Endothelial cell of umbilical vein (primary cell): ENCODE measurements around the gene DIP2C. TPM values are rescaled to one million over a fixed set of nuclear protein-coding genes. Genes with fewer than 3 reads are reported as not detected.

Source experiments
- BruUV-seq: library from RNA; stranded (reverse); fragments of 400-500 nt; replicated peaks from 2 replicates; lab custom pipeline; 2021; lab: Mats Ljungman, UMichigan
- CTCF ChIA-PET: fragments of 300-600, 350-600 bp; sonication (Branson Sonifier 250); formaldehyde crosslinking; loops from one replicate; lab custom pipeline; 2021; ENCODE audit warnings: antibody characterized with exemption, inconsistent platforms; lab: Charles Lee
- POLR2A ChIA-PET: fragments of 300-600, 350-600 bp; sonication (Branson Sonifier 250); formaldehyde crosslinking; loops from one replicate; lab custom pipeline; 2021; ENCODE audit warnings: antibody characterized with exemption, inconsistent platforms; lab: Charles Lee
- DNase-seq: peaks from one replicate; pipeline ENCODE4 v3.0.0-alpha.2; 2011; ENCODE audit warnings: low read depth, low spot score
- FAIRE-seq: peaks from 2 replicates; lab custom pipeline; 2011; peaks lifted over from hg19 to GRCh38; lab: Jason Lieb, UNC
- H2AFZ ChIP-seq: 2 replicates; pipeline ENCODE4 v1.6.0; 2012; ENCODE audit warnings: low read depth, low read length, control low read depth, inconsistent platforms
- H3K27ac ChIP-seq: 2 replicates; pipeline ENCODE4 v1.5.1; 2011; ENCODE audit warnings: low read depth, mild to moderate bottlenecking, control low read depth, low read length, moderate library complexity; ENCODE audit not compliant: insufficient read depth
- H3K27me3 ChIP-seq, 2 experiments: 2 replicates each; pipeline versions ENCODE4 v1.6.0 to v1.6.1; 2011; ENCODE audit warnings: low read length in 2 of 2, mixed read lengths in 1 of 2; ENCODE audit not compliant: control insufficient read depth in 2 of 2, insufficient read depth in 2 of 2
- H3K36me3 ChIP-seq, 2 experiments: 2 replicates in 1 of 2; 3 replicates in 1 of 2; pipeline ENCODE4 v1.5.1; 2011; ENCODE audit warnings: low read length in 2 of 2, mild to moderate bottlenecking in 1 of 2, moderate library complexity in 1 of 2; ENCODE audit not compliant: control insufficient read depth in 2 of 2, insufficient read depth in 2 of 2; ENCODE audit errors: extremely low read depth in 1 of 2
- H3K4me1 ChIP-seq: 3 replicates; pipeline ENCODE4 v1.5.1; 2011; ENCODE audit warnings: mild to moderate bottlenecking, low read length; ENCODE audit not compliant: control insufficient read depth, insufficient read depth; ENCODE audit errors: extremely low read depth
- H3K4me2 ChIP-seq: 2 replicates; pipeline ENCODE4 v1.6.1; 2011; ENCODE audit warnings: low read length, control low read depth, mixed read lengths; ENCODE audit not compliant: insufficient read depth
- H3K4me3 ChIP-seq, 3 experiments: fragments of 200-600 bp in 1 of 3; sonication (generic), shearing (Covaris generic) in 1 of 3; replicated peaks in 1 of 3; 2 replicates each; pipeline ENCODE4 v1.5.1; 2011 to 2016; ENCODE audit warnings: control low read depth in 3 of 3, low read length in 3 of 3, mild to moderate bottlenecking in 2 of 3, inconsistent platforms in 1 of 3, low read depth in 1 of 3, moderate library complexity in 1 of 3; ENCODE audit not compliant: insufficient read depth in 1 of 3
- H3K79me2 ChIP-seq: 2 replicates; pipeline ENCODE4 v1.6.0; 2012; ENCODE audit warnings: low read length, inconsistent platforms; ENCODE audit not compliant: control insufficient read depth, insufficient read depth
- H3K9ac ChIP-seq: replicated peaks from 2 replicates; pipeline ENCODE3; 2011; ENCODE audit warnings: low read length, control low read depth; ENCODE audit not compliant: insufficient read depth; ENCODE audit errors: extremely low read depth
- H3K9me1 ChIP-seq: replicated peaks from 3 replicates; pipeline ENCODE4 v1.6.0; 2011; ENCODE audit warnings: mild to moderate bottlenecking, low read length; ENCODE audit not compliant: control insufficient read depth, insufficient read depth; ENCODE audit errors: extremely low read depth
- H3K9me3 ChIP-seq: replicated peaks from 2 replicates; pipeline ENCODE4 v1.5.1; 2012; ENCODE audit warnings: low read length, inconsistent platforms; ENCODE audit not compliant: control insufficient read depth, insufficient read depth
- H4K20me1 ChIP-seq: replicated peaks from 2 replicates; pipeline ENCODE3; 2011; ENCODE audit warnings: mild to moderate bottlenecking, low read length; ENCODE audit not compliant: control insufficient read depth, insufficient read depth; ENCODE audit errors: extremely low read depth
- EZH2 ChIP-seq: IDR thresholded peaks from 2 replicates; pipeline ENCODE4 v1.6.1; 2012; ENCODE audit warnings: borderline replicate concordance, low read depth, mild to moderate bottlenecking, moderate library complexity, low read length, inconsistent platforms; ENCODE audit not compliant: severe bottlenecking
- FOS ChIP-seq: IDR thresholded peaks from 2 replicates; pipeline ENCODE4 v1.6.1; 2011; ENCODE audit warnings: mild to moderate bottlenecking, low read length, moderate library complexity, borderline replicate concordance; ENCODE audit not compliant: insufficient read depth
- GATA2 ChIP-seq: IDR thresholded peaks from 2 replicates; pipeline ENCODE4 v1.7.0; 2011; ENCODE audit warnings: low read depth, mild to moderate bottlenecking, moderate library complexity, mixed read lengths, low read length; ENCODE audit not compliant: insufficient read length, insufficient read depth
- JUN ChIP-seq: IDR thresholded peaks from 2 replicates; pipeline ENCODE4 v1.6.1; 2011; ENCODE audit warnings: borderline replicate concordance, low read depth; ENCODE audit not compliant: insufficient read length, insufficient read depth
- MAX ChIP-seq: IDR thresholded peaks from 2 replicates; pipeline ENCODE4 v1.6.1; 2011; ENCODE audit not compliant: insufficient read depth, insufficient read length
- MYC ChIP-seq: IDR thresholded peaks from one replicate; pipeline ENCODE4 v1.6.1; 2011; ENCODE audit warnings: mild to moderate bottlenecking, low read depth, low read length
- POLR2A ChIP-seq: IDR thresholded peaks from 2 replicates; pipeline ENCODE4 v1.6.1; 2012; ENCODE audit warnings: low read depth, mild to moderate bottlenecking, control low read depth, low read length
- POLR2AphosphoS5 ChIP-seq: IDR thresholded peaks from 2 replicates; pipeline ENCODE4 v1.6.1; 2012; ENCODE audit warnings: low read depth, mild to moderate bottlenecking, control low read depth, low read length, moderate library complexity; ENCODE audit not compliant: insufficient read depth
- dilution Hi-C: fragments of 300-500 bp; cut with MboI; formaldehyde crosslinking; loops from one replicate; pipeline ENCODE4 v1.15.0; 2019; ENCODE audit warnings: low sequenced_read_pairs; ENCODE audit not compliant: extremely low pct_ligation_motif_present
- intact Hi-C: fragments of 100-400 bp; cut with micrococcal nuclease; formaldehyde crosslinking; loops from one replicate; pipeline ENCODE4 v1.10.0; 2022
- polyA plus RNA-seq, 4 experiments: library from polyadenylated mRNA; depleted of rRNA in 3 of 4; stranded (reverse) in 3 of 4; unstranded in 1 of 4; fragments of >200 nt; gene quantifications; 2 replicates each; pipeline versions ENCODE4 v1.2.1 to v1.2.3, GENCODE V29; 2011 to 2012; ENCODE audit warnings: missing spikeins in 1 of 4
- total RNA-seq: library from RNA; stranded (reverse); gene quantifications from 2 replicates; pipeline ENCODE4 v1.2.3, GENCODE V29; 2021
- TF ChIP-seq, protein P1 (sequence below), 2 donors: IDR thresholded peaks; 1 replicate in 1 of 2; 2 replicates in 1 of 2; pipeline ENCODE4 v1.5.1; 2011; ENCODE audit warnings: low read length in 2 of 2, mild to moderate bottlenecking in 2 of 2, moderate library complexity in 2 of 2, control low read depth in 1 of 2, inconsistent platforms in 1 of 2, low read depth in 1 of 2; ENCODE audit not compliant: insufficient read depth in 1 of 2; ENCODE audit errors: extremely low read depth in 1 of 2

DIP2C gene
- total and polyA plus RNA-seq, 2 donors (not counting 3 experiments of a cell fraction or from before 2014, with no cell fraction given) = 3.6 to 10.7 TPM

- no peak overlapping the region for H3K4me3 ChIP-seq
- no peak overlapping the region for H3K9ac ChIP-seq
- no peak overlapping the region for H2AFZ ChIP-seq
- no peaks in the 10 kb centered on the region for H3K79me2 ChIP-seq
- peaks cover 3% of the 10 kb centered on the region for H3K4me1 ChIP-seq
- no peaks in the 10 kb centered on the region for H3K9me3 ChIP-seq
- ChIA-PET CTCF (interaction anchor here (1.6 kb wide), 1 partner anchor 10 kb away, joined by 3 read pairs; no protein-coding TSS in a partner anchor), POLR2A (no interaction called here)
- no peaks in the 10 kb centered on the region for H3K9me1 ChIP-seq
- BruUV-seq = TSS peak; percentile 29
- no peak overlapping the region for H3K27ac ChIP-seq
- dilution Hi-C loops = no loop called here
- TF ChIP-seq POLR2AphosphoS5 = no peak
- TF ChIP-seq, protein P1, sequence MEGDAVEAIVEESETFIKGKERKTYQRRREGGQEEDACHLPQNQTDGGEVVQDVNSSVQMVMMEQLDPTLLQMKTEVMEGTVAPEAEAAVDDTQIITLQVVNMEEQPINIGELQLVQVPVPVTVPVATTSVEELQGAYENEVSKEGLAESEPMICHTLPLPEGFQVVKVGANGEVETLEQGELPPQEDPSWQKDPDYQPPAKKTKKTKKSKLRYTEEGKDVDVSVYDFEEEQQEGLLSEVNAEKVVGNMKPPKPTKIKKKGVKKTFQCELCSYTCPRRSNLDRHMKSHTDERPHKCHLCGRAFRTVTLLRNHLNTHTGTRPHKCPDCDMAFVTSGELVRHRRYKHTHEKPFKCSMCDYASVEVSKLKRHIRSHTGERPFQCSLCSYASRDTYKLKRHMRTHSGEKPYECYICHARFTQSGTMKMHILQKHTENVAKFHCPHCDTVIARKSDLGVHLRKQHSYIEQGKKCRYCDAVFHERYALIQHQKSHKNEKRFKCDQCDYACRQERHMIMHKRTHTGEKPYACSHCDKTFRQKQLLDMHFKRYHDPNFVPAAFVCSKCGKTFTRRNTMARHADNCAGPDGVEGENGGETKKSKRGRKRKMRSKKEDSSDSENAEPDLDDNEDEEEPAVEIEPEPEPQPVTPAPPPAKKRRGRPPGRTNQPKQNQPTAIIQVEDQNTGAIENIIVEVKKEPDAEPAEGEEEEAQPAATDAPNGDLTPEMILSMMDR (IDR thresholded peaks at IDR 0.05; ENCODE audit: extremely low read depth in 1 of 2, insufficient read depth in 1 of 2, low read depth in 1 of 2, low read length in 2 of 2) = no peak
- TF ChIP-seq GATA2 = no peak
- no peak for TF ChIP-seq MYC
- no peak for TF ChIP-seq EZH2
- TF ChIP-seq POLR2A = no peak
- TF ChIP-seq FOS = no peak
- no peak for TF ChIP-seq MAX
- no peak for TF ChIP-seq JUN
- FAIRE-seq (no peak), DNase-seq (no peak)
- H3K4me2 ChIP-seq = no peak overlapping the region
- H4K20me1 ChIP-seq = no peaks in the 10 kb centered on the region
- H3K36me3 ChIP-seq = no peaks in the 10 kb centered on the region
- intact Hi-C loops = loop anchor here (1.0 kb wide), 1 partner anchor 176 kb away; no protein-coding TSS in a partner anchor
- H3K27me3 ChIP-seq = no peaks in the 10 kb centered on the region
Measured at GRCh38 chr10:687583-688311, 1.7 kb downstream of the DIP2C start.
